ENCODE measurements around the gene ZC3H18. TPM values are rescaled to one million over a fixed set of nuclear protein-coding genes. Genes with fewer than 3 reads are reported as not detected.

The ZC3H18 gene
- total RNA-seq, 1 experiment from 2014 or later, result 61.8 TPM

DNA sequence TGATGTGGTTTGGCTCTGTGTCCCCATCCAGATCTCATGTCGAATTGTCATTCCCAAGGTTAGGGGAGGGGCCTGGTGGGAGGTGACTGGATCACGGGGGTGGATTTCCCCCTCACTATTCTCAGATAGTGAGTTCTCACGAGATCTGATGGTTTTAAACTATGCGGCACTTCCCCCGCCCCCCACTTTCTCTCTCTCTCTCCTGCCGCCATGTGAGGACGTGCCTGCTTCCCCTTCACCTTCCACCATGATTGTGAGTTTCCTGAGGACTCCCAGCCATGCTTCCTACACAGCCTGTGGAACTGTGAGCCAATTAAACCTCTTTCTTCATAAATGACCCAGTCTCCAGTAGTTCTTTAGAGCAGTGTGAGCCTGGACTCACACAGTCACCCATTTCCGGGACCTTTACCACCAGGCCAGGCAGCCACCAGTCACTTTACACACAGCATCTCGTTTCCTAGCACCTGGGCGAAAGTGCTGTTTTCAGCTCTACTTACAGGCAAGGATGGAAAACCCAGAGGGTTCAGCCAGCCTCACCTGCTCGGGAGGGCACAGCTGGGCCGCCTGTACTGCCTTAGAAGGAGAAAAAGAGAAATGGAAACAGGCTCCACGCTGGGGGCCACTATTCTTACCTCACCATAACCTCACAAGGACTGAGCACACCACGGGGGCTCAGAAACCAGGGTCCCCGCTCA, 13.8 kb upstream of the ZC3H18 start:
- H3K4me1 Mint-ChIP-seq, result 0 out of 2 replicates have a peak, but pooled peaks cover 3% of the 10 kb centered on the region
- no peaks in the 10 kb centered on the region for H3K36me3 Mint-ChIP-seq
- TF ChIP-seq NR1H2 (CRISPR knock-in tag; IDR thresholded peaks at IDR 0.05) (no peak), OVOL2 (CRISPR knock-in tag; IDR thresholded peaks at IDR 0.05; ENCODE audit: borderline replicate concordance) (no peak), NR2C2 (CRISPR knock-in tag; IDR thresholded peaks at IDR 0.05) (no peak)
- CTCF ChIA-PET, result interaction anchor here (0.9 kb wide), 1 partner anchor 24 kb away, joined by 3 read pairs; no protein-coding TSS in a partner anchor
- H3K9me3 Mint-ChIP-seq, result peaks cover 5% of the 10 kb centered on the region
- peaks cover 11% of the 10 kb centered on the region for H3K27me3 Mint-ChIP-seq (ENCODE audit: low read depth)
- DNase-seq (ENCODE audit: low spot score) (no peak), ATAC-seq (no peak)
- H3K4me3 Mint-ChIP-seq, result no peak overlapping the region
- no peak overlapping the region for H3K27ac Mint-ChIP-seq
- POLR2A ChIA-PET, result no interaction called here

DNA sequence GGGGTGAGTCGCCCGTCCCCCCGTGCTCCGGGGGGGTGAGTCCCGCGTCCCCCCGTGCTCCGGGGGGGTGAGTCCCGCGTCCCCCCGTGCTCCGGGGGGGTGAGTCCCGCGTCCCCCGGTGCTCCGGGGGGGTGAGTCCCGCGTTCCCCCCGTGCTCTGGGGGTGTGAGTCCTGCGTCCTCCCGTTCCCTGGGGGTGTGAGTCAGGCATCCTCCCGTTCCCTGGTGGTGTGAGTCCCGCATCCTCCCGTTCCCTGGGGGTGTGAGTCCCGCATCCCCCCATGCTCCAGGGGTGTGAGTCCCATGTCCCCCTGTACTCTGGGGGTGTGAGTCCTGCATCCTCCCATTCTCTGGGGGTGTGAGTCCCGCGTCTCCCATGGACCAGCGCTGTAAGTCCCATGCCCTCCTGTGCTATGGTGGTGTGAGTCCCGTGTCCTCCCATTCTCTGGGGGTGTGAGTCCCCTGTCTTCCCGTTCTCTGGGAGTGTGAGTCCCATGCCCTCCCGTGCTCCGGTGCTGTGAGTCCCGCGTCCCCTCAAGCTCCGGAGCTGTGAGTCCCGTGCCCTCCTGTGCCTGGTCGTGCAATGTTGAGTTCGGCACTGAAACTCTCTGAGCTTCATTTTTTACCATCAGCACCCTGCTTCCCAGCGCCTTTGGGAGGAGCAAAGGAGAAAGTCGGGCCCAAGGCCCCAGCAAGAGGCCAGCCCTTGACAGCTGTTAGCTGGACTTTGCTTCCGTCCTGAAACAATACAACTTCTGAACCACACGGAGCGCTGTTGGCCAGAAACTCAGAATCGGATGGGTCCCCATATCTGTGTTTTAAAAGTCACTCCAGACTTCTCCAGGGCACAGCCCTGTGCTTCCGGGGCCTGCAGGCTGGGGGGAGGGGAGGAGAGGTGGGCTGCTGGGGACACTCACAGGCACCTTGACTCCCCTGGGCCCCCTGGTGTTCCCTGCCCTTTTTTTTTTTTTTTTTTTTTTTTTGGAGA, 11.5 kb upstream of the ZC3H18 start:
- POLR2A ChIA-PET, result interaction anchor here (0.6 to 2.8 kb wide), 2 partner anchors 11 to 1384 kb away, joined by 3 to 14 read pairs; partner anchors contain the start of gene ZC3H18

DNA sequence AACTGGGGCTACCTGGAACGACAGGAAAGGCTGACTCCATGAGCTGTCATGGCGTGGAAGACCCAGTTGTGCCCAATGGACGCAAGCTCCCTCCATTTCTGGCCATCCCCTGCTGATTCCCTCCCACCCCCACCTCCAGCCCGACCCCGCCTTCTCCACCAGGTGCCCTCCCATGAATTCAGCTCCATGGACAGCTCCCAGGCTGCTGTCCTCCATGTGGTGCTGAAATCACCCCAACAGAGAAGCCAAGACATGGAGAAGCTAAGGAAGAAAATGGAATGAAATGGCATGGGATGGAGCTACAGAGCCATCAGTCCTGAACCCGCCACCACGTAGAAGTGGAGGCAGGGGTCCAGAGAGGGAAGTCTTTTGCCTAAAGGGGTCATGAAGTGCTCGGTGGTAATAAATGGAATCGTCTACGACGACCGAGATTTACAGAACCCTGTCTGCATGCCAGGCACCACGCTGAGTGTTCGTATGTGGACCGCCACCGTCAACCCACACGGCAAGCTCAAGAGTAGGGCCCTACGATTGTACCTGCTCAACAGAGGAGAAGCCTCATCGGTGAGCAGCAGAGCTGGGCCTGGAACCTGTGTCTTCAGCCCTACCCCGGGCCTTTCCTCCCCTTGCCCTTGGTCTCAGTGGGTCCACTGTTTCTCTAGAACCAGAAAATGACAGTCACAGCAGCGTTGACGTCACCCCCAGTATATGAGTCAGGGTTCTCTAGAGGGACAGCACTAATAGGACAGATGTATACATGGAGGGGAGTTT, 9.3 kb upstream of the ZC3H18 start:
- POLR2A ChIA-PET, result interaction anchor here (1.2 to 2.8 kb wide), 2 partner anchors 9 to 28 kb away, joined by 3 to 14 read pairs; partner anchors contain the start of gene ZC3H18
- DNase-seq (ENCODE audit: low spot score) (peak; percentile 71), ATAC-seq (peak; percentile 47)
- Mint-ChIP-seq H3K36me3 (no peaks in the 10 kb centered on the region), H3K27me3 (ENCODE audit: low read depth) (peaks cover 17% of the 10 kb centered on the region), H3K27ac (no peak overlapping the region), H3K9me3 (peaks cover 5% of the 10 kb centered on the region), H3K4me3 (no peak overlapping the region), H3K4me1 (peaks cover 3% of the 10 kb centered on the region; the same call in 1 of the 2 replicates)
- CTCF ChIA-PET, result interaction anchor here (0.5 to 7.3 kb wide), 22 partner anchors 9 to 686 kb away, joined by 3 to 69 read pairs (median 4); partner anchors contain the start of genes ZC3H18 and ZFPM1
- TF ChIP-seq, protein P1, sequence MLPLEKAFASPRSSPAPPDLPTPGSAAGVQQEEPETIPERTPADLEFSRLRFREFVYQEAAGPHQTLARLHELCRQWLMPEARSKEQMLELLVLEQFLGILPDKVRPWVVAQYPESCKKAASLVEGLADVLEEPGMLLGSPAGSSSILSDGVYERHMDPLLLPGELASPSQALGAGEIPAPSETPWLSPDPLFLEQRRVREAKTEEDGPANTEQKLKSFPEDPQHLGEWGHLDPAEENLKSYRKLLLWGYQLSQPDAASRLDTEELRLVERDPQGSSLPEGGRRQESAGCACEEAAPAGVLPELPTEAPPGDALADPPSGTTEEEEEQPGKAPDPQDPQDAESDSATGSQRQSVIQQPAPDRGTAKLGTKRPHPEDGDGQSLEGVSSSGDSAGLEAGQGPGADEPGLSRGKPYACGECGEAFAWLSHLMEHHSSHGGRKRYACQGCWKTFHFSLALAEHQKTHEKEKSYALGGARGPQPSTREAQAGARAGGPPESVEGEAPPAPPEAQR (CRISPR knock-in tag; IDR thresholded peaks at IDR 0.05), result no peak
- TF ChIP-seq, protein P2, sequence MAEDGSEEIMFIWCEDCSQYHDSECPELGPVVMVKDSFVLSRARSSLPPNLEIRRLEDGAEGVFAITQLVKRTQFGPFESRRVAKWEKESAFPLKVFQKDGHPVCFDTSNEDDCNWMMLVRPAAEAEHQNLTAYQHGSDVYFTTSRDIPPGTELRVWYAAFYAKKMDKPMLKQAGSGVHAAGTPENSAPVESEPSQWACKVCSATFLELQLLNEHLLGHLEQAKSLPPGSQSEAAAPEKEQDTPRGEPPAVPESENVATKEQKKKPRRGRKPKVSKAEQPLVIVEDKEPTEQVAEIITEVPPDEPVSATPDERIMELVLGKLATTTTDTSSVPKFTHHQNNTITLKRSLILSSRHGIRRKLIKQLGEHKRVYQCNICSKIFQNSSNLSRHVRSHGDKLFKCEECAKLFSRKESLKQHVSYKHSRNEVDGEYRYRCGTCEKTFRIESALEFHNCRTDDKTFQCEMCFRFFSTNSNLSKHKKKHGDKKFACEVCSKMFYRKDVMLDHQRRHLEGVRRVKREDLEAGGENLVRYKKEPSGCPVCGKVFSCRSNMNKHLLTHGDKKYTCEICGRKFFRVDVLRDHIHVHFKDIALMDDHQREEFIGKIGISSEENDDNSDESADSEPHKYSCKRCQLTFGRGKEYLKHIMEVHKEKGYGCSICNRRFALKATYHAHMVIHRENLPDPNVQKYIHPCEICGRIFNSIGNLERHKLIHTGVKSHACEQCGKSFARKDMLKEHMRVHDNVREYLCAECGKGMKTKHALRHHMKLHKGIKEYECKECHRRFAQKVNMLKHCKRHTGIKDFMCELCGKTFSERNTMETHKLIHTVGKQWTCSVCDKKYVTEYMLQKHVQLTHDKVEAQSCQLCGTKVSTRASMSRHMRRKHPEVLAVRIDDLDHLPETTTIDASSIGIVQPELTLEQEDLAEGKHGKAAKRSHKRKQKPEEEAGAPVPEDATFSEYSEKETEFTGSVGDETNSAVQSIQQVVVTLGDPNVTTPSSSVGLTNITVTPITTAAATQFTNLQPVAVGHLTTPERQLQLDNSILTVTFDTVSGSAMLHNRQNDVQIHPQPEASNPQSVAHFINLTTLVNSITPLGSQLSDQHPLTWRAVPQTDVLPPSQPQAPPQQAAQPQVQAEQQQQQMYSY (CRISPR knock-in tag; IDR thresholded peaks at IDR 0.05), result peak; percentile 85
- TF ChIP-seq, protein P3, sequence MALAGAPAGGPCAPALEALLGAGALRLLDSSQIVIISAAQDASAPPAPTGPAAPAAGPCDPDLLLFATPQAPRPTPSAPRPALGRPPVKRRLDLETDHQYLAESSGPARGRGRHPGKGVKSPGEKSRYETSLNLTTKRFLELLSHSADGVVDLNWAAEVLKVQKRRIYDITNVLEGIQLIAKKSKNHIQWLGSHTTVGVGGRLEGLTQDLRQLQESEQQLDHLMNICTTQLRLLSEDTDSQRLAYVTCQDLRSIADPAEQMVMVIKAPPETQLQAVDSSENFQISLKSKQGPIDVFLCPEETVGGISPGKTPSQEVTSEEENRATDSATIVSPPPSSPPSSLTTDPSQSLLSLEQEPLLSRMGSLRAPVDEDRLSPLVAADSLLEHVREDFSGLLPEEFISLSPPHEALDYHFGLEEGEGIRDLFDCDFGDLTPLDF (CRISPR knock-in tag; IDR thresholded peaks at IDR 0.05), result peak; percentile 99
- TF ChIP-seq, protein P4, sequence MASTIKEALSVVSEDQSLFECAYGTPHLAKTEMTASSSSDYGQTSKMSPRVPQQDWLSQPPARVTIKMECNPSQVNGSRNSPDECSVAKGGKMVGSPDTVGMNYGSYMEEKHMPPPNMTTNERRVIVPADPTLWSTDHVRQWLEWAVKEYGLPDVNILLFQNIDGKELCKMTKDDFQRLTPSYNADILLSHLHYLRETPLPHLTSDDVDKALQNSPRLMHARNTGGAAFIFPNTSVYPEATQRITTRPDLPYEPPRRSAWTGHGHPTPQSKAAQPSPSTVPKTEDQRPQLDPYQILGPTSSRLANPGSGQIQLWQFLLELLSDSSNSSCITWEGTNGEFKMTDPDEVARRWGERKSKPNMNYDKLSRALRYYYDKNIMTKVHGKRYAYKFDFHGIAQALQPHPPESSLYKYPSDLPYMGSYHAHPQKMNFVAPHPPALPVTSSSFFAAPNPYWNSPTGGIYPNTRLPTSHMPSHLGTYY (CRISPR knock-in tag; IDR thresholded peaks at IDR 0.05), result no peak; the same call in 1 of the 2 replicates
- TF ChIP-seq, protein P5, sequence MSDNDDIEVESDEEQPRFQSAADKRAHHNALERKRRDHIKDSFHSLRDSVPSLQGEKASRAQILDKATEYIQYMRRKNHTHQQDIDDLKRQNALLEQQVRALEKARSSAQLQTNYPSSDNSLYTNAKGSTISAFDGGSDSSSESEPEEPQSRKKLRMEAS (CRISPR knock-in tag; IDR thresholded peaks at IDR 0.05), result peak; percentile 92; the same call in 1 of the 2 replicates
- TF ChIP-seq, protein P6, sequence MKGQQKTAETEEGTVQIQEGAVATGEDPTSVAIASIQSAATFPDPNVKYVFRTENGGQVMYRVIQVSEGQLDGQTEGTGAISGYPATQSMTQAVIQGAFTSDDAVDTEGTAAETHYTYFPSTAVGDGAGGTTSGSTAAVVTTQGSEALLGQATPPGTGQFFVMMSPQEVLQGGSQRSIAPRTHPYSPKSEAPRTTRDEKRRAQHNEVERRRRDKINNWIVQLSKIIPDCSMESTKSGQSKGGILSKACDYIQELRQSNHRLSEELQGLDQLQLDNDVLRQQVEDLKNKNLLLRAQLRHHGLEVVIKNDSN (CRISPR knock-in tag; IDR thresholded peaks at IDR 0.05), result peak; percentile 93

More for the DNA sequence above, 11.5 kb upstream of the ZC3H18 start:
- ATAC-seq (peak; percentile 74), DNase-seq (ENCODE audit: low spot score) (peak; percentile 54)
- H3K36me3 Mint-ChIP-seq, result no peaks in the 10 kb centered on the region
- CTCF ChIA-PET, result interaction anchor here (0.6 to 7.3 kb wide), 31 partner anchors 9 to 1143 kb away, joined by 3 to 69 read pairs (median 4); partner anchors contain the start of genes MVD, SPATA2L and ZC3H18
- peaks cover 17% of the 10 kb centered on the region for H3K27me3 Mint-ChIP-seq (ENCODE audit: low read depth)
- H3K4me1 Mint-ChIP-seq, result peaks cover 3% of the 10 kb centered on the region; the same call in 1 of the 2 replicates
- no peak overlapping the region for H3K4me3 Mint-ChIP-seq
- H3K9me3 Mint-ChIP-seq, result peaks cover 5% of the 10 kb centered on the region
- H3K27ac Mint-ChIP-seq, result no peak overlapping the region
- TF ChIP-seq ZNF416 (CRISPR knock-in tag; IDR thresholded peaks at IDR 0.05), result no peak
- TF ChIP-seq GABPB1 (CRISPR knock-in tag; IDR thresholded peaks at IDR 0.05), result no peak
- TF ChIP-seq NR3C1 (CRISPR knock-in tag; conservative IDR thresholded peaks at IDR 0.05; ENCODE audit: low read depth), result no peak
- TF ChIP-seq, protein P2 (CRISPR knock-in tag; IDR thresholded peaks at IDR 0.05), result no peak

Data from WTC11 (cell line).